ENCODE measurements around the gene IFIT1B. TPM values are rescaled to one million over a fixed set of nuclear protein-coding genes. Genes with fewer than 3 reads are reported as not detected.
A peak's percentile ranks its signal among the peaks of the same experiment; 100 is the strongest.

IFIT1B gene
- total RNA-seq, 1 experiment from 2014 or later, result not detected

- H3K27ac ChIP-seq (ENCODE audit: low read depth, low read length, poor library complexity, severe bottlenecking), result peak overlapping the region; percentile 76
- intact Hi-C loops (cut with micrococcal nuclease; ENCODE audit: unreplicated experiment), result loop anchor here (5.0 kb wide), 1 partner anchor 848 kb away; no protein-coding TSS in a partner anchor
Observed at GRCh38 chr10:89414879-89415821, 37.3 kb downstream of the IFIT1B start.

GRCh38 chr10:89416465-89416864 is 38.6 kb downstream of the IFIT1B start:
- Histone ChIP-seq H3K36me3 (ENCODE audit: insufficient read depth, low read length, poor library complexity, severe bottlenecking) (no peaks in the 10 kb centered on the region), H3K4me3 (ENCODE audit: low read depth, low read length, poor library complexity, severe bottlenecking) (no peak overlapping the region), H3K4me1 (ENCODE audit: insufficient read depth, low read length, poor library complexity, severe bottlenecking) (peaks cover 20% of the 10 kb centered on the region), H3K27ac (ENCODE audit: low read depth, low read length, poor library complexity, severe bottlenecking) (no peak overlapping the region), H3K9me3 (ENCODE audit: low read depth, low read length, poor library complexity, severe bottlenecking) (peaks cover 3% of the 10 kb centered on the region), H3K27me3 (replicated peaks; ENCODE audit: insufficient read depth, low read depth, low read length, poor library complexity) (no peaks in the 10 kb centered on the region)
- ChIA-PET POLR2A (ENCODE audit: low non-redundant PET) (no interaction called here), CTCF (no interaction called here)
- BruUV-seq (replicated peaks), result no TSS peak
- DNase-seq (ENCODE audit: low spot score), result no peak
- no peak for TF ChIP-seq EZH2 (IDR thresholded peaks at IDR 0.05; ENCODE audit: borderline replicate concordance, low read depth, low read length, poor library complexity, severe bottlenecking)
- no peak for TF ChIP-seq CTCF (conservative IDR thresholded peaks at IDR 0.05; ENCODE audit: low read depth, low read length)
- intact Hi-C loops (cut with micrococcal nuclease; ENCODE audit: unreplicated experiment), result no loop called here

More at GRCh38 chr10:89414879-89415821, 37.3 kb downstream of the IFIT1B start:
- Histone ChIP-seq H3K4me3 (ENCODE audit: low read depth, low read length, poor library complexity, severe bottlenecking) (peak overlapping the region; percentile 60), H3K4me1 (ENCODE audit: insufficient read depth, low read length, poor library complexity, severe bottlenecking) (peaks cover 20% of the 10 kb centered on the region), H3K27me3 (replicated peaks; ENCODE audit: insufficient read depth, low read depth, low read length, poor library complexity) (no peaks in the 10 kb centered on the region), H3K36me3 (ENCODE audit: insufficient read depth, low read length, poor library complexity, severe bottlenecking) (no peaks in the 10 kb centered on the region), H3K9me3 (ENCODE audit: low read depth, low read length, poor library complexity, severe bottlenecking) (peaks cover 3% of the 10 kb centered on the region)
- ChIA-PET POLR2A (ENCODE audit: low non-redundant PET) (interaction anchor here (0.8 kb wide), 1 partner anchor 229 kb away, joined by 3 read pairs; no protein-coding TSS in a partner anchor), CTCF (no interaction called here)
- DNase-seq (ENCODE audit: low spot score), result peak; percentile 63
- TF ChIP-seq EZH2 (IDR thresholded peaks at IDR 0.05; ENCODE audit: borderline replicate concordance, low read depth, low read length, poor library complexity, severe bottlenecking) (no peak), CTCF (conservative IDR thresholded peaks at IDR 0.05; ENCODE audit: low read depth, low read length) (no peak)
- BruUV-seq (replicated peaks), result no TSS peak

GRCh38 chr10:89419548-89419947 is 41.7 kb downstream of the IFIT1B start:
- no peaks in the 10 kb centered on the region for H3K9me3 ChIP-seq (ENCODE audit: low read depth, low read length, poor library complexity, severe bottlenecking)
- intact Hi-C loops (cut with micrococcal nuclease; ENCODE audit: unreplicated experiment), result no loop called here
- no peak overlapping the region for H3K4me3 ChIP-seq (ENCODE audit: low read depth, low read length, poor library complexity, severe bottlenecking)
- ChIA-PET POLR2A (ENCODE audit: low non-redundant PET) (interaction anchor here (0.6 kb wide), 1 partner anchor 39 kb away, joined by 4 read pairs; no protein-coding TSS in a partner anchor), CTCF (interaction anchor here (0.5 to 0.6 kb wide), 2 partner anchors 14 to 87 kb away, joined by 4 read pairs; no protein-coding TSS in a partner anchor)
- BruUV-seq (replicated peaks), result no TSS peak
- peaks cover 14% of the 10 kb centered on the region for H3K4me1 ChIP-seq (ENCODE audit: insufficient read depth, low read length, poor library complexity, severe bottlenecking)
- TF ChIP-seq EZH2 (IDR thresholded peaks at IDR 0.05; ENCODE audit: borderline replicate concordance, low read depth, low read length, poor library complexity, severe bottlenecking) (no peak), CTCF (conservative IDR thresholded peaks at IDR 0.05; ENCODE audit: low read depth, low read length) (peak; percentile 79)
- H3K36me3 ChIP-seq (ENCODE audit: insufficient read depth, low read length, poor library complexity, severe bottlenecking), result no peaks in the 10 kb centered on the region
- DNase-seq (ENCODE audit: low spot score), result peak; percentile 79
- no peak overlapping the region for H3K27ac ChIP-seq (ENCODE audit: low read depth, low read length, poor library complexity, severe bottlenecking)
- no peaks in the 10 kb centered on the region for H3K27me3 ChIP-seq (replicated peaks; ENCODE audit: insufficient read depth, low read depth, low read length, poor library complexity)

Measured in A673 (cell line).